ENCODE data around the gene ZNRD2.

Gene ZNRD2

DNA sequence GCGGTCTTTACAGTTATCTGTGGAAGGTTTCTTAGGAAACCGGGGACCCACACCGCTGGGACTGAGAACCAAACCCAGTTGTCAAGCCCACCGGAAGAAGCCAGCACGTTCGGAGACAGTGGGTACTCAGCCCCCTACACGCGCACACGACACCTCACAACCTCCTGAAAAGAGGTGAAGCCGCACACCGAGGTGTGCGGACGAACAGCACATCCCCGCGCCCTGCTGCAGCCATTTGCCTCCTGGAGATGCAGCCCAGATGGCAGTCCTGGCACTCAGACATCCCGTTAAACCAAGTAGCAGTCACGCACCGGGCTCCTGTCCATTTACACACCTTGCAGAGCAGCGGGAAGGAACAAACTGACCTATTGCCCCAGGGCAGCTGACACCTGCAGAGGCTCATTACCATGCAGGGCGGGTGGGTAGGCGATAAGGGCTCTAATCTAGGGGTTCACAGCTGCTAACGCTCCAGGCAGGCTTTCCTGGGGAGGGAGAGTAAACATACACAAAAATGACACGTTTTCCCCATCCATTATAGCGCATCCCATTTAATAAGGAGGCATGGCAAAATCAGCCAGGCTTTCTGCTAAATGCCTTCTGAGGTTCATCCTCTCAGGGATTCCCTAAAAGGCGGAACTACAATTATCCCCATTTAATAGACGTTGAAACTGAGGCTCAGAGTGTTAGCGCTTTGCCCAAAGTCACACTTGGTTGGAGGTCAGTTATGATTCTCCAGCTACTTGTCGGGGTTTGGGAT, 4.7 kb downstream of the ZNRD2 start:
- TF ChIP-seq ZFP30 (CRISPR knock-in tag; IDR thresholded peaks at IDR 0.05): no peak
- no peak for TF ChIP-seq OSR1 (CRISPR knock-in tag; IDR thresholded peaks at IDR 0.05)
- TF ChIP-seq CSRNP3 (CRISPR knock-in tag; IDR thresholded peaks at IDR 0.05): peak; percentile 64; the same call in 1 of the 2 replicates
- no peak for ATAC-seq

GRCh38 chr11:65575568-65576231, 5.4 kb downstream of the ZNRD2 start, which contains the start of gene EHBP1L1:
TSS of gene EHBP1L1 (plus strand) at chr11:65576053. CDS start at chr11:65576303, 250 bp downstream.
- peak; percentile 2; the same call in 1 of the 3 replicates for ATAC-seq

DNA sequence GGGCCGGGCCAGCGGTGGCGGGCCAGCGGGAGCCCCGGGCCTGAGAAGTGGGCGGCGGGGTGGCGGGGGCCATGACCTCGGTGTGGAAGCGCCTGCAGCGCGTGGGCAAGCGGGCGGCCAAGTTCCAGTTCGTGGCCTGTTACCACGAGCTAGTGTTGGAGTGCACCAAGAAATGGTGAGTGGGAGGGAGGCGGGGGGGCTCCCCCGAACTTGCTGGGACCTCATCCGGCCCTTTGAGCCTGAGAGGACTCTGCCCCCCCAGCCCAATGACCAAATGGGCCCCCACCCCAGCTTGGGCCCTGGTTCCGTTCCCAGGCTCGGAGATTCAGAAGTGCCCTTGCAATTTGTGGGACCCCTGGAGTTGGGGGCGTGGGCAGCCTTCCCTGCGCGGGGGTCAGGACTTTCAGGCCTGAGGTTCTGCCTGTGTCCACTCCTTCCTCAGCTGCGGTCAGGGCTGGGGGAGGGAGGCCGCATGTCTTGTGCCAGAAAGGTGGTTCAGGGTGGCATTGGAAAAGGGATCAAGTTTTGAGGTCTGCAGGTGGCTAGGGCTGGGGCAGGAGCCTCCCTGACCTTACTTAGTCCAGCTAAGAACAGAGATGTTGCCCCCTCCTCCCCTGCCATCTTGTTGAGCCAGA, 6.1 kb downstream of the ZNRD2 start:
- ATAC-seq: no peak
- no peak for TF ChIP-seq ZNF70 (CRISPR knock-in tag; IDR thresholded peaks at IDR 0.05)
- TF ChIP-seq ZC3H10 (CRISPR knock-in tag; IDR thresholded peaks at IDR 0.05): no peak
- TF ChIP-seq GLIS3 (CRISPR knock-in tag; IDR thresholded peaks at IDR 0.05): no peak
- TF ChIP-seq, protein P1, sequence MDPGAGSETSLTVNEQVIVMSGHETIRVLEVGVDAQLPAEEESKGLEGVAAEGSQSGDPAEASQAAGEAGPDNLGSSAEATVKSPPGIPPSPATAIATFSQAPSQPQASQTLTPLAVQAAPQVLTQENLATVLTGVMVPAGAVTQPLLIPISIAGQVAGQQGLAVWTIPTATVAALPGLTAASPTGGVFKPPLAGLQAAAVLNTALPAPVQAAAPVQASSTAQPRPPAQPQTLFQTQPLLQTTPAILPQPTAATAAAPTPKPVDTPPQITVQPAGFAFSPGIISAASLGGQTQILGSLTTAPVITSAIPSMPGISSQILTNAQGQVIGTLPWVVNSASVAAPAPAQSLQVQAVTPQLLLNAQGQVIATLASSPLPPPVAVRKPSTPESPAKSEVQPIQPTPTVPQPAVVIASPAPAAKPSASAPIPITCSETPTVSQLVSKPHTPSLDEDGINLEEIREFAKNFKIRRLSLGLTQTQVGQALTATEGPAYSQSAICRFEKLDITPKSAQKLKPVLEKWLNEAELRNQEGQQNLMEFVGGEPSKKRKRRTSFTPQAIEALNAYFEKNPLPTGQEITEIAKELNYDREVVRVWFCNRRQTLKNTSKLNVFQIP (CRISPR knock-in tag; IDR thresholded peaks at IDR 0.05; ENCODE audit: borderline replicate concordance, low read depth): no peak
- no peak for TF ChIP-seq TOX (CRISPR knock-in tag; IDR thresholded peaks at IDR 0.05; ENCODE audit: borderline replicate concordance)
- peak; percentile 72; the same call in 1 of the 2 replicates for TF ChIP-seq PATZ1 (CRISPR knock-in tag; IDR thresholded peaks at IDR 0.05; ENCODE audit: borderline replicate concordance)
- TF ChIP-seq PPARA (CRISPR knock-in tag; IDR thresholded peaks at IDR 0.05; ENCODE audit: borderline replicate concordance): no peak
- peak; percentile 50; the same call in 1 of the 2 replicates for TF ChIP-seq CSRNP3 (CRISPR knock-in tag; IDR thresholded peaks at IDR 0.05)
- TF ChIP-seq BACH2 (CRISPR knock-in tag; IDR thresholded peaks at IDR 0.05; ENCODE audit: borderline replicate concordance): no peak

More at GRCh38 chr11:65575568-65576231, 5.4 kb downstream of the ZNRD2 start, which contains the start of gene EHBP1L1:
- TF ChIP-seq TCF4 (CRISPR knock-in tag; IDR thresholded peaks at IDR 0.05; ENCODE audit: borderline replicate concordance): no peak
- no peak for TF ChIP-seq RARB (CRISPR knock-in tag; IDR thresholded peaks at IDR 0.05)
- TF ChIP-seq, protein P1 (CRISPR knock-in tag; IDR thresholded peaks at IDR 0.05; ENCODE audit: borderline replicate concordance, low read depth): no peak
- TF ChIP-seq GLIS3 (CRISPR knock-in tag; IDR thresholded peaks at IDR 0.05): no peak
- no peak for TF ChIP-seq ESRRG (CRISPR knock-in tag; IDR thresholded peaks at IDR 0.05)

DNA sequence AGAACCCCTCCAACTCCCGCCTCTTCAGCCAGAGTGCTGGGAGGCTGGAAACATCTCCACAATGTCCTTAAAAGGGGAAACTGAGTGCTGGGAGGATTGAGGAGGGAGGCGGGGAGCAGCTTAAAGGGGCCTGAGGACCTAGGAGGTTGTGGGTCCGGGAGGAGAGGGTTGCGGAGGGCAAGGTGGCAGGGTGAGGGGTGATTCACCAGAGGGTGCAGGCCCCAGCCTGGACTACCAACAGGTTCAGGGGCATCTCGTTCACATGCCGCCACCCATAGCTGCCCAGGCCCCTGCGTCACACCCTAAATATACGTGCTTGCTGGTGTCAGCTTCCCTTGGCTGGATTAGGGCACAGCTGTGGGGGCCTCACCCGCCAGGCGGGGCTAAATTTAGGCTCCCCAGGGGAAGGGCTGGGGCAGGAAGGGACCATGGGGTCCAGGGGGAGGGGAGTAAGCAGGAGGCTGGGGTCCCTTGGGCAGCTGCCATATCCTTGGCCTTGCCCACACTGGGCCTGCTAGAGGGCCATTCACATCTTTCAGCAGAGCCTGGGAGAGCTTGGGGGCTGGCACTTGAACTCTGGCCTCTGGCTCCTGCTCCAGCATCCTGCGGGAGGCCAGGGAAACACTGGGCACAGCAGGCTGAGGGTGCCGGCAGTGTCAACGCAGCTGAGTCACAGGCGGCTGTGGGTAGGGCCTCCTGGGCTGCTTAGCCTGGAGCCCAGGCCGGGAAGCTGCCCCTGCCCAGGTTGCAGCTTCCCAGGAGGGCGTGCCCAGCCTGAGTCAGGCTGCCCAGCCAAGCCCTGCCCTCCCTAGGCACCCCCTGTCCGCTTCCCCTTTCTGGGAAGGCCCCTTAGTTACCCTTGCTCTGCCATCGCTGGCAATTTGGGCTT, 6.8 kb downstream of the ZNRD2 start:
- TF ChIP-seq ZFP30 (CRISPR knock-in tag; IDR thresholded peaks at IDR 0.05): no peak
- TF ChIP-seq ISL1 (CRISPR knock-in tag; IDR thresholded peaks at IDR 0.05): no peak
- TF ChIP-seq RARB (CRISPR knock-in tag; IDR thresholded peaks at IDR 0.05): 0 out of 2 replicates have a peak, but pooled peaks have one; percentile 9
- no peak for TF ChIP-seq CSRNP3 (CRISPR knock-in tag; IDR thresholded peaks at IDR 0.05)
- peak; percentile 71 for ATAC-seq
